ENCODE data around the gene IL37.
"Not testable (repeated sequence)": the region's sequence is repeated elsewhere in the genome, so short reads cannot be mapped to it uniquely, and the experiment has no call there.

The IL37 gene

GRCh38 chr2:112887964-112888749 lies 22.8 kb upstream of the IL37 start:
- in situ Hi-C loops (cut with HindIII; ENCODE audit: low sequenced_read_pairs), result no loop called here

GRCh38 chr2:112889976-112890375 lies 21.0 kb upstream of the IL37 start:
- in situ Hi-C loops (cut with HindIII; ENCODE audit: low sequenced_read_pairs), result no loop called here

DNA sequence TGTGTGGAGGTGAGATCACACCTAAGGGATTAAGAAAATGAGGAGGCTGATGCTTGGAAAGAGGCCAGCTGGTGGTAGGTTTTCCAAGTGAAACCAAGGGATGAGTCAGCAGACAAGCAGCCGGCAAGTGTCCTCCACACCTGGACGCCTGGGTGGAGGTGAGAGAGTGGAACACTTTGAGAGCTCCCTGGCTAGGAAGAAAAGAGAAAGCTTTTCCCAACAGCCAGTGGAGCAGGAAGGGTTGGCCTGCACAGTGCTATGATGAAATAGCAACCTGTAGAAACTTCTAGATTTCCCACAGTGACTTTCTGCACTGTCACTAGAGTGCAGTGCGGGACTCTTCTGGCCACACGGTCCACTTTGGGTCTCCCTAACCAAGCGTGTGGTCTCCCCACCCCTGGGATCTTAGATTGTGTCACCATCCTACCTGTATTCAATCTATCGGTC lies 19.6 kb upstream of the IL37 start:
- in situ Hi-C loops (cut with HindIII; ENCODE audit: low sequenced_read_pairs), result no loop called here

DNA sequence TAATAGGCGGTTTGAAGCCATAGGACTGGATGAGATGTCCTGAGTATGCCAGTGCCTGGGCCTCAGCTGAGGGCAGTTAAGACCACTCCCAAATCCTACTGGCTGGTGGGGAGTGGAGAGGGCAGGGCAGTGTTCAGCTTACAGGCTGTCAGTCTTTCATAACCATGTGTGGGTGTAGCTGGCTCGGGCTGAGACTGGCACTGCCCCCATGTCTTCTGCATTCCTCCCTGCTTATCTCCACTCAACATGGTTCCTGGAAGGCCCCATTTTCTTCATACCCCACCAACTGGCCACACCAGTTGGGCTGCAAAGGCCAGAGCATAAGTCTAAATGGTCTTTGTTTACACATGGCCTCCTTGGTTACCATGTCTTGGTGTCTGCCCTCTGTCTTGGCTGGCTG lies 17.2 kb upstream of the IL37 start:
- in situ Hi-C loops (cut with HindIII; ENCODE audit: low sequenced_read_pairs), result no loop called here

GRCh38 chr2:112896909-112897623 lies 13.9 kb upstream of the IL37 start:
- in situ Hi-C loops (cut with HindIII; ENCODE audit: low sequenced_read_pairs), result no loop called here

DNA sequence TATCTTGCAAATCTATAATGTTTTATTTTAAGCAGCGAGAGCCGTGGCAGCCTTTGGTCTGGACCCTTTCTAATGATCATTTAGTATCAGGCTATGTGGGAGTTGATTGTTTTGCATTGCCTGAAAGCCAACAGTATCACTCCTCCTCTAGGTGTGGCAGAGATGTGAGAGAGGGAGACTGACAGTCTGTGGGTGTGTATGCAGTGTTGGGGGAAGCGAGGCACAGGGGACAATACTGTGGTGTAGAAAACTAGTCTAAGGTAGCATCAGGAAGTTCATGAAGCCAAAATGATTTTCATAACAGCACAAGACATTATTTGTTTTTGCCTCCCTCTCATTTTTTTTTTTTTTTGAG lies 13.4 kb upstream of the IL37 start:
- in situ Hi-C loops (cut with HindIII; ENCODE audit: low sequenced_read_pairs), result no loop called here

GRCh38 chr2:112901431-112902065 lies 9.4 kb upstream of the IL37 start:
- in situ Hi-C loops (cut with HindIII; ENCODE audit: low sequenced_read_pairs), result not testable (repeated sequence)

- in situ Hi-C loops (cut with HindIII; ENCODE audit: low sequenced_read_pairs), result no loop called here
Observed at GRCh38 chr2:112902816-112903215, 8.1 kb upstream of the IL37 start.

DNA sequence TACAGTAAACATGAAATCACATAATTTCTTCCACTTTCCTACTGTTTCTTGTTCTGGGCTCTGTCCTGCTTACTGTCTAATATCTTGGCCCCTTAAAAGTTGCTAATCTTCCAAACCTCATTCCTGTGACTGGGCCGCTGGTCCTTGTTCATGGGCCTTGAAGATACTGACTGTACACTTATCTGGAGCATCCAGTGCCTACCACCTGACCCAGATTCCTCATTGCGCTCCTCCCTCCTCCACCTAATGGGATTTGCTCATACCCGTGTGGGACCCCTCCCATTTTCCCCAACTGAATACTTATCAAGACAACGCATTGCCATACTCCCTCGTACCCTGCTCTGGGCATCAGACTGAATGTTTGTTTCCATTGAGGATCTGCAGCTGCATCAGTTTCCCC lies 6.1 kb upstream of the IL37 start:
- in situ Hi-C loops (cut with HindIII; ENCODE audit: low sequenced_read_pairs), result no loop called here

DNA sequence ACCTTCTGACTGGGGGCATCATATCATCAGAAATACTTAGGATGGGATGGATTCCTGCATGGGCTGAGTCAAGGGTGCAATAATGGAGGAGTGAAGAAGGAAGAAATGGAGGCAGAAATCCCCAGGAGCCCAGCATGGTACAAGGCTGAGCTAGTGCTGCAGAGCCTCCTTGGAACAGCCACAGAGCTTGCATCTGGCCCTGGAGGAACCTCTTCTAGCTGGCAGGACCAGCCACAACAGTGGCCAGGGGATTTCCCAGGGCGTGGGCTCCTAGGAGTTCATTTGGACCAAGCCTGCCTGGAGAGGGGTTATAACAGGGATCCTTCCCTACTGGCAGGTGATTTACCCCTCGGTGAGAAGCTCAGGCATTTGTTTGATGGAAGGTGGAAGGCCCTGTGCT lies 4.7 kb upstream of the IL37 start:
- in situ Hi-C loops (cut with HindIII; ENCODE audit: low sequenced_read_pairs), result no loop called here

GRCh38 chr2:112907001-112907949 lies 3.7 kb upstream of the IL37 start:
- in situ Hi-C loops (cut with HindIII; ENCODE audit: low sequenced_read_pairs), result no loop called here

GRCh38 chr2:112908559-112908958 lies 2.4 kb upstream of the IL37 start:
- in situ Hi-C loops (cut with HindIII; ENCODE audit: low sequenced_read_pairs), result not testable (repeated sequence)

DNA sequence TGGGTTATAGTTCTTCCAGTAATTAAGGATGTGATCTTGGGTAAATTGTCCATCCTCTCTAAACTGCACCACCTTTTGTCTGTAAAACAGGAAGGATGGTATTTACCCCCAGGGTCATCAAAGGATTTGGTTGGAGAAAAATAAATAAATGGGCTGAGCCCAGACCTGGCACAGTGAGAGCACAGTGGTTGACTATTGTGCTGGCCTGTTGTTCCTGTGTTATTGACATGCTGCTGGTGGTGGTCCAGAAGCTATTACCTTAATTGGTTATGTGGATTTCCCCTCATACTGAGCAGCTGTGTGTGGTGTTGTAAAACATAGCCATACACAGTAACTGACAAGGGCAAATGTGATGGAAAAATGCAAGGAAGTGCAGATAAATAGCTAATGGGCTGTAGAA lies 746 bp upstream of the IL37 start:
- in situ Hi-C loops (cut with HindIII; ENCODE audit: low sequenced_read_pairs), result no loop called here

GRCh38 chr2:112912403-112912802 lies 1.4 kb downstream of the IL37 start:
- in situ Hi-C loops (cut with HindIII; ENCODE audit: low sequenced_read_pairs), result no loop called here

GRCh38 chr2:112915300-112916144 lies 4.6 kb downstream of the IL37 start:
- in situ Hi-C loops (cut with HindIII; ENCODE audit: low sequenced_read_pairs), result no loop called here

DNA sequence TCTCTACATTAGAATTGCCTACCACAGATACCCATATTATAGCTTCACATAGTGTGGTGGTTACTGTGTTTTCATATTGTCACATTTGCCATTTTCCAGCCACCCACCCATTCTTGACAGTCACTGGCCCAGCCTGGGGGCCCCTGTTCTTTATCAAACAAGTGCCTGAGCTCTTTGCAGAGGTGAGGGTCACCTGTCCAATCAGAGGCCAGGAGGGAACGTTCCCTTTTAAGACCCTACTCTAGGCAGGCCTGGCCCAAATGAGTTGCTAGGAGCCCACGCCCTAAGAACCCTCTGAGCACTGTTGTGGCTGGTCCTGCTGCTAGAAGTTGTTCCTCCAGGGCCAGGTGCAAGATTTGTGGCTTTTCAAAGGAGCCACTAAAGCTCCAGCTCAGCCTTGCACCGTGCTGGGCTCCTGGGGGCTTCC lies 5.2 kb downstream of the IL37 start:
- in situ Hi-C loops (cut with HindIII; ENCODE audit: low sequenced_read_pairs), result no loop called here

- in situ Hi-C loops (cut with HindIII; ENCODE audit: low sequenced_read_pairs), result no loop called here
Observed at GRCh38 chr2:112916625-112917247, 5.8 kb downstream of the IL37 start.

DNA sequence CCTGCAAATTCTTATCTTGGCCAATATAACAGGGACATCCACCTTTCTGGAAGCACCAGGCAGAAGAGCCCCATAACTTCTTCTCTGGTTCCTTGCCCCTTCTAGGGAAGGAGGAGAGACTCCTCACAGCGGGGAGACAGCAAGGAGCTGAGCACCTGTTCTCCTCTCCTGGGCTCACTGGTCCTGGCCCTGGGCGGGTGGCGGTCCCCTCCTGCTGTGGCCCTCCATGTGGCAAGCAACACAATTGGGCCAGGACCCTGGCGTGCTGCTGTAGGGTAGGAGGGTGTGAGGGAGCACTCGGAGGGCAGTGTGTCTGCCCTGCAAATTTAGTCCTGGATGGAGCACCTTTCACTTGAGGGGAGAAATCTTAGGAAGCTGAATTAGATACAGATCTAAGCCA lies 6.9 kb downstream of the IL37 start:
- in situ Hi-C loops (cut with HindIII; ENCODE audit: low sequenced_read_pairs), result no loop called here

GRCh38 chr2:112918256-112918655 lies 7.3 kb downstream of the IL37 start:
- in situ Hi-C loops (cut with HindIII; ENCODE audit: low sequenced_read_pairs), result no loop called here

Measured in DLD1 (cell line).